CD4-positive, alpha-beta T cell treated with Interleukin-15 for 1 hour (primary cell): Measurements from ENCODE around the gene COPS9.

Experiments used
- DNase-seq: peaks from one replicate; pipeline ENCODE4 v3.0.0-alpha.2; 2020

Gene COPS9

GRCh38 chr2:240136013-240136670 lies at the start of gene COPS9:
Gene COPS9, minus strand, starts transcription at chr2:240136305. Its CDS starts 21 bp downstream, at chr2:240136284.
- DNase-seq: peak; percentile 87

- no peak for DNase-seq
These were observed 48.6 kb upstream of the COPS9 start for GRCh38 chr2:240184656-240185055.

- no peak for DNase-seq
These were observed 47.9 kb upstream of the COPS9 start for GRCh38 chr2:240183875-240184590.

GRCh38 chr2:240183006-240183874 lies 47.1 kb upstream of the COPS9 start:
- DNase-seq: no peak

GRCh38 chr2:240182476-240182875 lies 46.4 kb upstream of the COPS9 start:
- no peak for DNase-seq

GRCh38 chr2:240182001-240182400 lies 45.9 kb upstream of the COPS9 start:
- no peak for DNase-seq

- DNase-seq: no peak
These were observed 44.0 kb upstream of the COPS9 start for GRCh38 chr2:240179941-240180666.

GRCh38 chr2:240179186-240179815 lies 43.2 kb upstream of the COPS9 start:
- no peak for DNase-seq

GRCh38 chr2:240178564-240178963 lies 42.5 kb upstream of the COPS9 start:
- DNase-seq: no peak

- DNase-seq: no peak
These were observed 38.4 kb upstream of the COPS9 start for GRCh38 chr2:240174496-240174895.

- DNase-seq: no peak
These were observed 36.2 kb upstream of the COPS9 start for GRCh38 chr2:240172071-240172895.

- no peak for DNase-seq
These were observed 34.8 kb upstream of the COPS9 start for GRCh38 chr2:240170883-240171282.

GRCh38 chr2:240170354-240170735 lies 34.2 kb upstream of the COPS9 start:
- DNase-seq: no peak

GRCh38 chr2:240169486-240170353 lies 33.6 kb upstream of the COPS9 start:
- DNase-seq: no peak

- DNase-seq: no peak
These were observed 32.6 kb upstream of the COPS9 start for GRCh38 chr2:240168546-240169361.

- DNase-seq: no peak
These were observed 31.9 kb upstream of the COPS9 start for GRCh38 chr2:240168041-240168440.

GRCh38 chr2:240167588-240167880 lies 31.4 kb upstream of the COPS9 start:
- DNase-seq: no peak

- DNase-seq: no peak
These were observed 30.9 kb upstream of the COPS9 start for GRCh38 chr2:240166761-240167587.

GRCh38 chr2:240166191-240166590 lies 30.1 kb upstream of the COPS9 start:
- no peak for DNase-seq
